ENCODE data around the gene RTL3. TPM values are rescaled to one million over a fixed set of nuclear protein-coding genes. Genes with fewer than 3 reads are reported as not detected.

RTL3 gene
- total RNA-seq, 1 donor from 2014 or later: 0.22 TPM

DNA sequence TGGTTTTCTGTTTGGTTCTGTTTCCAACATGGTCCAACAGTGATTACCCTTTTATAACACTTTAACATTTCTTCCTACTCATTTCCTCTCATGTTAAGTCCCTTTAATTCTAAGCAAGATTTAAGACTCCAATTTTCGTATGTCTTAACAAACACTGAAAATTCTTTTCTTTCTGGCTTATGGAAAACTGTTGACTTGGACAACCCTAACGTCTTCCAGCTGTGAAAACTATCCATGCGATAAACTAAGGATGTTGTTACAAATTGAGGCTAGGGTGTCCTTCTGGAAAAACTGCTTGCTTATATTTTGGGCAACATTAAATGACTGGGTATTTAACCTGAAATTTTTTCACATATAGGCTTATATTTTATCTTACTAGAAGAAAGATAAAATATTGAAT lies 33.9 kb upstream of the RTL3 start:
- no peaks in the 10 kb centered on the region for H3K36me3 Mint-ChIP-seq (ENCODE audit: low read depth)
- H3K4me1 Mint-ChIP-seq (ENCODE audit: low read depth): no peaks in the 10 kb centered on the region

GRCh38 chrX:78687586-78687985 lies 28.5 kb upstream of the RTL3 start:
- no peaks in the 10 kb centered on the region for H3K4me1 Mint-ChIP-seq (ENCODE audit: low read depth)

More for the DNA sequence above, 33.9 kb upstream of the RTL3 start:
- Mint-ChIP-seq H3K27me3 (ENCODE audit: low read depth) (no peaks in the 10 kb centered on the region), H3K4me3 (ENCODE audit: unreplicated experiment) (no peak overlapping the region), H3K27ac (ENCODE audit: unreplicated experiment) (no peak overlapping the region), H3K9me3 (ENCODE audit: low read depth) (peaks cover 15% of the 10 kb centered on the region)
- no peak for DNase-seq (ENCODE audit: low spot score)
- TF ChIP-seq, protein P1, sequence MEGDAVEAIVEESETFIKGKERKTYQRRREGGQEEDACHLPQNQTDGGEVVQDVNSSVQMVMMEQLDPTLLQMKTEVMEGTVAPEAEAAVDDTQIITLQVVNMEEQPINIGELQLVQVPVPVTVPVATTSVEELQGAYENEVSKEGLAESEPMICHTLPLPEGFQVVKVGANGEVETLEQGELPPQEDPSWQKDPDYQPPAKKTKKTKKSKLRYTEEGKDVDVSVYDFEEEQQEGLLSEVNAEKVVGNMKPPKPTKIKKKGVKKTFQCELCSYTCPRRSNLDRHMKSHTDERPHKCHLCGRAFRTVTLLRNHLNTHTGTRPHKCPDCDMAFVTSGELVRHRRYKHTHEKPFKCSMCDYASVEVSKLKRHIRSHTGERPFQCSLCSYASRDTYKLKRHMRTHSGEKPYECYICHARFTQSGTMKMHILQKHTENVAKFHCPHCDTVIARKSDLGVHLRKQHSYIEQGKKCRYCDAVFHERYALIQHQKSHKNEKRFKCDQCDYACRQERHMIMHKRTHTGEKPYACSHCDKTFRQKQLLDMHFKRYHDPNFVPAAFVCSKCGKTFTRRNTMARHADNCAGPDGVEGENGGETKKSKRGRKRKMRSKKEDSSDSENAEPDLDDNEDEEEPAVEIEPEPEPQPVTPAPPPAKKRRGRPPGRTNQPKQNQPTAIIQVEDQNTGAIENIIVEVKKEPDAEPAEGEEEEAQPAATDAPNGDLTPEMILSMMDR (IDR thresholded peaks at IDR 0.05): no peak

GRCh38 chrX:78673246-78673645 lies 14.1 kb upstream of the RTL3 start:
- Mint-ChIP-seq H3K36me3 (ENCODE audit: low read depth) (no peaks in the 10 kb centered on the region), H3K4me1 (ENCODE audit: low read depth) (no peaks in the 10 kb centered on the region), H3K27ac (ENCODE audit: unreplicated experiment) (no peak overlapping the region), H3K27me3 (ENCODE audit: low read depth) (no peaks in the 10 kb centered on the region), H3K9me3 (ENCODE audit: low read depth) (no peaks in the 10 kb centered on the region), H3K4me3 (ENCODE audit: unreplicated experiment) (no peak overlapping the region)
- DNase-seq (ENCODE audit: low spot score): no peak
- TF ChIP-seq, protein P1 (IDR thresholded peaks at IDR 0.05): no peak

More at GRCh38 chrX:78687586-78687985, 28.5 kb upstream of the RTL3 start:
- TF ChIP-seq, protein P1 (IDR thresholded peaks at IDR 0.05): no peak
- Mint-ChIP-seq H3K27ac (ENCODE audit: unreplicated experiment) (no peak overlapping the region), H3K4me3 (ENCODE audit: unreplicated experiment) (no peak overlapping the region), H3K36me3 (ENCODE audit: low read depth) (no peaks in the 10 kb centered on the region), H3K9me3 (ENCODE audit: low read depth) (peaks cover 8% of the 10 kb centered on the region), H3K27me3 (ENCODE audit: low read depth) (no peaks in the 10 kb centered on the region)
- DNase-seq (ENCODE audit: low spot score): no peak

GRCh38 chrX:78665342-78665741 lies 6.2 kb upstream of the RTL3 start:
- Mint-ChIP-seq H3K27ac (ENCODE audit: unreplicated experiment) (no peak overlapping the region), H3K9me3 (ENCODE audit: low read depth) (no peaks in the 10 kb centered on the region), H3K4me1 (ENCODE audit: low read depth) (peaks cover 25% of the 10 kb centered on the region), H3K36me3 (ENCODE audit: low read depth) (no peaks in the 10 kb centered on the region), H3K27me3 (ENCODE audit: low read depth) (no peaks in the 10 kb centered on the region), H3K4me3 (ENCODE audit: unreplicated experiment) (no peak overlapping the region)
- TF ChIP-seq, protein P1 (IDR thresholded peaks at IDR 0.05): no peak
- DNase-seq (ENCODE audit: low spot score): no peak

GRCh38 chrX:78661836-78662235 lies 2.7 kb upstream of the RTL3 start:
- TF ChIP-seq, protein P1 (IDR thresholded peaks at IDR 0.05): no peak
- Mint-ChIP-seq H3K4me1 (ENCODE audit: low read depth) (peaks cover 36% of the 10 kb centered on the region), H3K36me3 (ENCODE audit: low read depth) (no peaks in the 10 kb centered on the region), H3K9me3 (ENCODE audit: low read depth) (no peaks in the 10 kb centered on the region), H3K27me3 (ENCODE audit: low read depth) (no peaks in the 10 kb centered on the region), H3K27ac (ENCODE audit: unreplicated experiment) (no peak overlapping the region), H3K4me3 (ENCODE audit: unreplicated experiment) (no peak overlapping the region)
- no peak for DNase-seq (ENCODE audit: low spot score)
